ENCODE measurements around the gene CYTH3.
"Not testable (repeated sequence)": the region's sequence is repeated elsewhere in the genome, so short reads cannot be mapped to it uniquely, and the experiment has no call there.

Gene CYTH3

DNA sequence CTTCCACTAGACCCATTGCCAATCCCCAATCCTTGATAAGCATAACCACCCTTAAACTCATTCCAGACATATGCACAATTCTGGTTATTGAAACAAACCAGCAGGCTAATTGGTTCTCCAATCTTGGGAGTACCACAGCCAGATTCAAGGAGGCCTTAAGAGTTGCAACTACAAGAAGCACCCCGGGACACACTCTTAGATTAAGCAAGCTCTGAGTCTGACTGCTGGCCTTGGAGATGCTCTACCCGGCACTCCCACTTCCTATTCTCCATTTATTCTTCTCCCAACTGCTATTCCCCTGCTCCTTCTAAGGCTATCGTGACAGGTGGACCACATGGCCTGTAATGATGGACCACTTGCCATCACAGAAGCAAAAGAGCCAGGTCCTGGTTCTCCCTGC, 40.3 kb downstream of the CYTH3 start:
- no peak for DNase-seq (ENCODE audit: low spot score)

DNA sequence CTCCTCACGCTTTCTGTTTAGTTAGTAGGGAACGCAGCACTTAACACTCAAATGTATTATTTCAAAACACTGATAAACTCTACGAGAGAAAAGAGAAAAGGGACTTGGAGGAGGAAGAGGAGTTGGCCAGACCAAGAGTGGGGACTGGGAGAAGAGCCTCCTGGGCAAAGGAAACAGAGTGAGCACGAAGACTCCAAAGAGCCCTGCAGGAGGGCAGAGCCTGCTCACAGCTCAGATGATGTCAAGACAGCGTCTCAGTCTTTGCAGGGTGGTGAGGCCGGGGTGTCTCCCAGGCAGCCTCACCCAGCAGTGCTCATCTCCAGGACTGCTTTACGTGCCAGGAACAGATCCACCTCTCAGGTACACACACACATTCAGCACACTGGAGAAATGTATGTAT, 41.2 kb downstream of the CYTH3 start:
- DNase-seq (ENCODE audit: low spot score), result no peak

DNA sequence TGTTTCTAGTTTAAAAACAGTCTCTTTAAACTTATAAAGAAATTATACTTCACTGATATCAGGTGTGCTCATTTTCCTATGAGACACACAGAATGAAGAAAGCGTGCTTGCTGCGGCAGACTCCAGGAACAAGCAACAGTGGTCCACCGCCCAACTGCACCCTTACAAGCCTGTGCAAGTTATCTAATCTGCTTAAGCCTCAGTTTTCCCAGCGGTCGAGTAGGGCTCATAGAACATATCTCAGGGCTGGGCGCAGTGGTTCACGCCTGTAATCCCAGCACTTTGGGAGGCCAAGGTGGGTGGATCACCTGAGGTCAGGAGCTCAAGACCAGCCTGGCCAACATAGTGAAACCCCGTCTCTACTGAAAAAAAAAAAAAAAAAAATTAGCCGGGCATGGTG, 43.1 kb downstream of the CYTH3 start:
- DNase-seq (ENCODE audit: low spot score), result not testable (repeated sequence)

DNA sequence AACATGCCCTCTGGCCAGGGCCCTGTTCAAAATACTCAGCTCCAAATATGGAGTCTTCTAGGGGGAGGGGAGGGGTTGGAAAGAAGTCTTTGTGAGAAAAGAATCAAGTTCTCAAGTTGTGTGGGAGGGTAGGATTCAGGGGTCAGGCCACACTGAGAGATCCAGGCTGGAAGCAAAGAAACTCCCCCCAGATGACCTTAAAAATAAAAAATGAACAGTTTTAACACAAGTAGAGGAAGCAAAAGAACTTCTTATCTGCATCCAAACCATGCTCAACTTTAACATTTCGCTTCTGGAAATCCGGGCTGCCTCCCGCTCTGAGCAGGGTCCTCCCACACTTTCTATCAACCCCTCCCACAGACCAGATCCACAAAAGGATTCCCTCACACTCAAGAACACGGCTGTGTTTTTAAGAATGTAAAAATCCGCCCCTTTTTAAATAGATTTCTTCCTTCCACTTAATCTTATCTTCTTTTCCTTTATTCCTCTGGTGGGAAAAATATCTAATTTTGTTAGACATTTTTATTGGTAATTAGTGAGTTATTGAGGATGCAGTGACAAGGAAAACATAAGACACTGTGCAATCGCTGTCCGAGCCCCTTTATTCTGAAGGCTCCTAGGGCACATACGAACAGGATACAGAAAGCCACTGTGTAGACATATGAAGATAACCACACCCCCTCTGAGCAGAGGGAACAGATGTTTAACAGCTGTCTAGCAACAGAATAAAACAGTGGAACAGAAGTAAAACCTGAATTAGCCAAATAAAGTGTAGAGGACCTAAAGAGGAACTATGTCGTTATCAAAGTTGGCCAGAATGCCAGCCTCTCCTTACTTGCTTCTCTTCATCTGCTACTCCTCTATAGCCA, 43.8 kb downstream of the CYTH3 start:
- DNase-seq (ENCODE audit: low spot score), result peak; percentile 92

DNA sequence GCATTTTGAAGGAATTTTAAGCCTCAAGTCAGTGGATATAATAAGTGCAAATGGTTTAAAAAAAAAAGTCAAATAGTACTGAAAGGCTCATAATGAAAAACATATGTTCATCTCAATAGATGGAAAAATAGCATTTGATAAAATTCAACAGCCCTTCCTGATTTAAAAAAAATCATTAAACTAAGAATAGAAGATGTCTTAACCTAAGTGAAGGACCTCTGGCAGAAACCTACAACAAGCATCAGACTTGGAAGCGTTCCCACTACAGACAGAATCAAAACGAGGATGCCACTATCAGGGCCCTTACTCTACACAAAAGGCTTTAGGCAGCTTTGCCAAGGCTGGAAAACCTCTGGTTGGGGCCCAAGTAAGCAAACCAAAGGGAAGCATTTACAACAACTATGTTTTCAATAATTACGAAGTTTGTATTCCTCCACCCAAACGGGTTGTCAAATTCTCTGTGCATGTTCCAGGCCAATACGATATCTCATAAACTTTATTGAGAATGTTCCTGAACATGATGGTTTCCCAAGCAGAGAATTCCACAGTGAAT, 45.1 kb downstream of the CYTH3 start:
- no peak for DNase-seq (ENCODE audit: low spot score)

DNA sequence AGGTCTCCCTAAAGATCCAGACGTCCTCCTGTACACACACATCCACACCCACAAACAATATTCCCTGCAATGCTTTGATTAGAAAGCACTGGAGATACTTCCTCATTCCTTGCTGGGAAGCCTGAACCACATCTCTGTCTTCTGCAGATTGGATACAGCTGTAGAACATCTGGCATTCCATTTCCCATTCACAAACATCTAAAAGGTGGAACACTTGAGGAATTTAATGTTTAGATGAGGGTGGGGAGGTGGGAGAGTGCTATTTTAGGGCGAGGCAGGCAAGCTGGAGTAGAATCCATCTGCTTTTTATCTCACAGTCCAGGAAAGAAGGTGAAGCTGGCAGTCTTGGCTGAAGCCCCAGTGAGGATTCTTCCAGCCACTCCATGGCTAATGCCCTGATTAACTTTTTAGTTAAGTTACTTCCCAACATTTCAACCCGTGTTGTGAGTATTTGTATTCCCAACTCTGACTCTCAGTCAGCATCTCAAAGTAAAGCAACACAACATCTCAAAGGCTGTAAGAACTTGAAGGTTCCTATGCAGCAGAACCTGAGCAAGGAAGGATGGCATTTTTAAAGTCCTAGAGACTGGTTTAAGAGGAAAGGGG, 46.1 kb downstream of the CYTH3 start:
- DNase-seq (ENCODE audit: low spot score), result no peak

DNA sequence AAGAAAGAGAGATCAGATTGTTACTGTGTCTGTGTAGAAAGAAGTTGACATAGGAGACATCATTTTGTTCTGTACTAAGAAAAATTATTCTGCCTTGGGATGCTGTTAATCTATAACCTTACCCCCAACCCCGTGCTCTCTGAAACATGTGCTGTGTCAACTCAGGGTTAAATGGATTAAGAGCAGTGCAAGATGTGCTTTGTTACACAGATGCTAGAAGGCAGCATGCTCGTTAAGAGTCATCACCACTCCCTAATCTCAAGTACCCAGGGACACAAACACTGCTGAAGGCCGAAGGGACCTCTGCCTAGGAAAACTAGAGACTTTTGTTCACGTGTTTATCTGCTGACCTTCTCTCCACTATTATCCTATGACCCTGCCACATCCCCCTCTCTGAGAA, 49.0 kb downstream of the CYTH3 start:
- DNase-seq (ENCODE audit: low spot score), result not testable (repeated sequence)

DNA sequence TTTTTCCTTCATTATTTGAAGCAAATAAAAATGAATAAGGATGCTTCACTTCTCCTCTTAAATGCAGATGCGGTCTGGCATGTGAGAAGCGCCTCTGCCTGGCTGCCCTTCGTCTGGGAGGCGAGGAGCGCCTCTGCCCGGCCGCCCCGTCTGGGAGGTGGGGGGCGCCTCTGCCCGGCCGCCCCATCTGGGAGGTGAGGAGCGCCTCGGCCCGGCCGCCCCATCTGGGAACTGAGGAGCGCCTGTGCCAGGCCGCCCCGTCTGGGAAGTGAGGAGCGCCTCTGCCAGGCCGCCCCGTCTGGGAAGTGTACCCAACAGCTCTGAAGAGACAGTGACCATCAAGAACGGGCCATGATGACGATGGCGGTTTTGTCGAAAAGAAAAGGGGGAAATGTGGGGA, 49.4 kb downstream of the CYTH3 start:
- DNase-seq (ENCODE audit: low spot score), result not testable (repeated sequence)

DNA sequence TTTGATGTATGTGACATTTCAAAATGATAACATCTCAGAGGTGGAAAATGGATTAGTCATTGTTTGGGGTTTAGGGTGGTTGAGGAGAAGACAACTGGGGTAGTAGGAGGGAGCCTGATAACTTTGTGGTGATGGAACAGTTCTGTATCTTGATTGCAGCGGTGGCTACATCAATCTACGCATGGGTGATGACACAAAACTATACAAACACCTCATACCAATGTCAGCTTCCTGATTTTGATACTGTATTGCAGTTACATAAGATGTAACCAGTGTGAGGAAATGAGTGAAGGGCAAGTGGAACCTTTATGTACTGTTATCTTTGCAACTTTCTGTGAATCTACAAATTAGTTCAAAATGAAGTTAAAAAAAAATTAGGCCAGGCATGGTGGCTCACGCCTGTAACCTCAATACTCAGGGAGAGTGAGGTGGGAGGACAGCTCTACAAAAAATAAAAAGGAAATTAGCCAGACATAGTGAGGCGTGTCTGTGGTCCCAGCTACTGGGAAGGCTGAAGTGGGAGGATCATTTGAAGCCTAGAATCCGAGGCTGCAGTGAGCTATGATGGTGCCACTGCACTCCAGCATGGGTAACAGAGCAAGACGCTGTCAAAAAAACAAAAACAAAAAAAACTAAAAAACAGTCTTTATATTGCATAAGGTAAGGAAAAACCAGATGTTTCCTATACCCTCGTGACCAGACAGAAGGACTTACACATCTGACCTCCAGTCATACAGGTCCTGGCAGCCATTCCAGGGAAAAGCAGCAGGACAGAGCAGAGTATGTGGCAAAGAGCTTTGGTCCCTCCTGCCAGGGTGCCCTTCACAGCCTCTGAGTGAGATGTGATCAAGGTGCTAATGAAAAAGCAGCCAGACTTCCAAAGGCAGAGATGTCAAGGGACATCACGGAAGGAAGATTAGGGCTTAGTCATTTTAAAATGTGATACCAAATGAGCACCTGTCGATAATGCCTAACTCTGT, 50.8 kb downstream of the CYTH3 start:
- no peak for DNase-seq (ENCODE audit: low spot score)

DNA sequence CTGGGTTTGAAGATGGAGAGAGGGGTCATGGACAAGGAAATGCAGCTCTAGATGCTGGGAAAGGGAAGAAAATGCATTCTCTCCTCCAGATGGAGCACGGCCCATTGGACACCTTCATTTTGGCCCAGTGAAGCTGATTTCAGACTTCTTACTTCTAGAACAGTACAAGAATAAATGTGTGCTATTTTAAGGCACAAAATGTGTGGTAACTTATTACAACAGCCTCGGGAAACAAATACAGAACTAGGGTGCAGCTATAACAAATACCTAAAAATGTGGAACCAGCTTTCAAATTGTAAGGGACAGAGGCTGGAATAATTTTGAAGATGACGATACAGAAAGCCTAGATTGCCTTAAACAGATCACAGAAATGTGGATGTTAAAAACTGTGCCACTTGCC, 54.1 kb downstream of the CYTH3 start:
- DNase-seq (ENCODE audit: low spot score), result no peak

DNA sequence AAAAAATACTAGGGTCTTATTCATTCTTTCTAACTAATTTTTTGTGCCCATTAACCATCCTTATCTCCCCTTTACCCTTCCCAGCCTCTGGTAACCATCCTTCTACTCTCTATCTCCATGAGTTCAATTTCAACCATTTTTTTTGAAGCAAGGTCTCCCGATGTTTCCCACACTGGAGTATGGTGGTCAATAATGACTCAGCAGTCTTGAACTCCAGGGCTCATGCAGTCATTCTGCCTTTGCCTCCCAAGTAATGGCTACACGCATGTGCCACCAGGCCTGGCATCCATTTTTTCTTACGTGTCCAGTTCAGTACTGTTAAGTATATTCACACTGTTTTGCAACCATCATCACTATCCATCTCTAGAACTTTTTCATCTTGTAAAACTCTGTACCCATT, 60.4 kb downstream of the CYTH3 start:
- no peak for DNase-seq (ENCODE audit: low spot score)

DNA sequence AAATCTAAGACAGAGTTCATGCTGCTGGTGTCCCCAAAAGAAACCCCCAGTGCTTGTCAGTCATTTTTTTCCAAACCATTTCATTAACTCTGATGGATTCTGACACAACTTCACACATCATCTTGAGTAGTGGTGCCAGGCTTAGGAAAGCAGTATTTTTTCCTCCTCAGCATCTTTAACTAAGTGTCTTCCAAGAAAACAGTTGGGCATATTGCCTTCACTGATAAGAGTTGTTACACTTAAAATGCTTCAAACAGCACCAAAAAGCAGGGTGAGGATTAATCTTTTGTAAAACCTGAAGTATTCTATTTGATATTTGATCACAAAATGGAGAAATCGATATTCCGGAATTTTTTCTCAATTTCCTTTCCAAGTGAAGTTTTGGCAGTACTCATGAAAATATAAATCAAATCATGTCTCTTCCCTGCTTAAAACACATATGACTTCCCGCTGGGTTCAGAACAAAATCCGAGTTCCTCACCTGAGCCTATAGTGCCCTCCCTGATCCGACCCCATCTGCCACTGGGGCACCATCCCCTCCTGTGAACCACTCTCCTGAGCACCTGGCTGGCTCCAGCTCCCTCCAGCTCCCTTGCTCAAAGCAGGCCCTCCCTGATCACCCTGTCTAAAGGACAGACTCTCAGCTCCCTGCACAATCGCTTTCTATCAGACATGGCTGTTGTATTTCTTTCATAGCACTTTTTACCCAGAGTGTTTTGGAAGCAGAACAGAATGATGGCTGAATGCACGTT, 61.6 kb downstream of the CYTH3 start:
- no peak for DNase-seq (ENCODE audit: low spot score)

DNA sequence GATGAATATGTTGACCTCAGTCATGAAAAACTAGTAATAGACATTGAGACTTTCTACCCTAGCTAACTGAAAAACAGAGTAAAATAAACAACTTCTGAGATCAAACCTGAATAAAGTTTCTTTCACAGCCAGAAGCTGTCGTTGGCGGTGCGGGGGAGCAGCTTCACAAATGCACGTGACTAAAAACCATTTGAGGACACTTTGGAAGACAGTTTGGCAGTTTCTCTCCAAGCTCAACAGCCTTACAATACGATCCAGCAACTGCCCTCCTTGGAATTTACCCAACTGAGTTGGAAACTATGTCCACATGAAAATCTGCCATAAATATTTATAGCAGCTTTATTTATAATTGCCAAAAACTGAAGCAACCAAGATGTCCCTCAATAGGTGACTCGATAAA, 63.1 kb downstream of the CYTH3 start:
- DNase-seq (ENCODE audit: low spot score), result no peak

DNA sequence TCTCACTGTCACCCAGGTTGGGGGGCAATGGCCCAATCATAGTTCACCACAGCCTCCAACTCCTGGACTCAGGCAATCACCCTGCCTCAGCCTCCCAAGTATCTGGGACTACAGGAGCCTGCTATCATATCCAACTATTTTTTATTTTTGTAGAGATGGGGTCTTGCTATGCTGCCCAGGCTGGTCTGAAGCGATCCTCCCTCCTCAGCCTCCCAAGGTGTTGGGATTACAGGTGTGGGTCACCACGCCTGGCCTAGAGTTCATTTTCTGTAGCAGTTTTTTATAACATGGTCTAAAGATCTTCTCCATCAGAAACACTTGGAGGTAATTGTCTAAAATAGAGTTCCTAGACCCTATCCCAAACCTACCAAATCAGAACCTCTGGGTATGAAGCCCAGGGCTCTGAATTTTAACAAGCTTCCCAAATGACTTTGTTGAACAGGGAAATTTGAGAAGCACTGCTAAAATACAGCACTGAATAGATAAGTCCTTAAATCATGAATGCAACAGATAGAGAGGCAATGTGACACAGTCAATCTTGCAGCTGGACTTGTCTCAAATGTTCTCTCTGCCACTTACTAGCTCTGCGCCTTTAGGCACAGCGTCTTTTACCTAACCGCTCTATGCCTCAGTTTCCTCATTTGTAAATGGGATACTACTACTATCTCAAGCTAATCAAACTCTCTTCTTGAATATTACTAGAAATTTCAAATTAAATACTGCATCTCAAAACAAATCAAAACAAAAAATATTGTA, 63.7 kb downstream of the CYTH3 start:
- DNase-seq (ENCODE audit: low spot score), result no peak

DNA sequence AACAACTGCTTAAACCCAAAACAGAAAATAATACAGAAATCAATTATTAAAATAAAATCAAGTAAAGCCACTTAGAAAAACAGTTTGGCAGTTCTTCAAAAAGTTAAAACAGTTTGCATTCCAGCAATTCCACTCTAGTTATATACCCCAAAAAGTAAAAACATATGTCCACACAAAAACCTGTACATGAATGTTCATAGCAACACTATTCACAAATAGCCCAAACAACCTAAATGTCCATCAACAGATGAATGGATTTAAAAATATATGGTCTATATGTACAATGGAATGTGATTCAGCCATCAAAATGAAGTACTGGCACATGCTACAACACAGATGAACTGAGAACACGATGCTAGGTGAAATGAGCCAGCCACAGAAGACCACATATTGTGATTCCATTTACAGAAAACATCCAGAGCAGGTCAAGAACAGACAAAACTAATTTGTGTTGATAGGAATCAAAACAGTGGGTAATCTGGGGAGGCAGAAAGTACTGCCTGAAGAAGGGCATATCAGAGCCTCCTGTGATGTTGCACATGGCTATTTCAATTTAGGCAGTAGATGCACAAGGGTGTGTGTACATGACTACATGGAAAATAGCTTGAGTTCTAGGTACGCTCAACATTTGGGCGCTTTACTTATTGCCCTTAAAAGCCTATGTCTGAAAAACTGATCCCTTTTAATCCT, 66.3 kb downstream of the CYTH3 start:
- DNase-seq (ENCODE audit: low spot score), result no peak

DNA sequence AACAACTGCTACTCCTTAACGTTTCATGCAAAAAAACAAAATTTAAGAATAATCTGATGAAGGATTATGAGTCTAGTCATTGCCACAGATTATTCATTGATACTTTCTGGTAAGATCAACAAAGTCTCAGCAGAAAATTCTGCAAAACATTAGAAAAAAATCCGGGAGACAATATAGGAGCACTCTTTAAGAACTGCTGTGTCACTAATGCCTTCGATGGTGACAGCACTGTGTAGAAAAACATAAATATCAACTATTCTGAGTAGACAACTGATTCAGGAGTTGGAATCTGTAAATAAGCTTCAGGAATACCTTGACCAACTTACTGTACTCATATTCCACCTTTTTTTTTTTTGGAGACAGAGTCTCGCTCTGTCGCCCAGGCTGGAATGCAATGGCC, 69.0 kb downstream of the CYTH3 start:
- DNase-seq (ENCODE audit: low spot score), result no peak

DNA sequence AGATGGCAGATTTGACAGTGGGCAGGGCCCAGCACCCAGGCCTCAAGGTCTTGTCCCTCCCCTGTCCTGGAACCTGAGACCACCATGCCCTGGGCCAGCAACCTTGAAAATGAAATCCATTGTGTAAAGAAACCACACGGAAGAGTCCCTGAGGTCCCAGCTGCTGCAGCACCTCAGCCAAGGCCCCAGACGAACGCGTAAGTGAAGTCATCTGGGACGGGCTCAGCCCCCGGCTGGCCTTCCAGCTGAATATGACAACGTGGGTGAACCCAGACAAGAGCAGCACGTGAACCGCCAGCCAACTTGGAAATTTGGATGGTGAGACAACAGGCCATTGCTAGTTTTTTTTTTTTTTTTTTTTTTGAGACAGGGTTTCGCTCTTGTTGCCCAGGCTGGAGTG, 70.3 kb downstream of the CYTH3 start:
- DNase-seq (ENCODE audit: low spot score), result no peak

DNA sequence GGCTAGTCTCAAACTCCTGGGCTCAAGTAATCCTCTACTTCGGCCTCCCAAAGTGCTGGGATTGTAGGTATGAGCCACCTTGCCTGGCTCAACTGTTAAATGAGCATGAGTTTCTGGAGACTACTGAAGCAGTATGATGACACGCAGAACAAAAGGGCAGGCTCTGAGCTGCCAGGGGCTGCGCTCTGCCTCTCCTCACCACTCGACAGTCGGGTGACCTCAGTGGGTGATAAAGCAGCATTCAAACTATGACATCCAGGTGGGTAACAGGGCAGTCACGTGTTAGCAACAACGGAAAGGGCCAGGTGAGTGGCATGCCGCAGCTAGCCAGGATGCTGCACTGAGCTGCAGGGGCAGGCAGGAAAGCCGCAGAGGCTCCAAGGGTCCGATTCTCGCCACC, 71.5 kb downstream of the CYTH3 start:
- DNase-seq (ENCODE audit: low spot score), result no peak

DNA sequence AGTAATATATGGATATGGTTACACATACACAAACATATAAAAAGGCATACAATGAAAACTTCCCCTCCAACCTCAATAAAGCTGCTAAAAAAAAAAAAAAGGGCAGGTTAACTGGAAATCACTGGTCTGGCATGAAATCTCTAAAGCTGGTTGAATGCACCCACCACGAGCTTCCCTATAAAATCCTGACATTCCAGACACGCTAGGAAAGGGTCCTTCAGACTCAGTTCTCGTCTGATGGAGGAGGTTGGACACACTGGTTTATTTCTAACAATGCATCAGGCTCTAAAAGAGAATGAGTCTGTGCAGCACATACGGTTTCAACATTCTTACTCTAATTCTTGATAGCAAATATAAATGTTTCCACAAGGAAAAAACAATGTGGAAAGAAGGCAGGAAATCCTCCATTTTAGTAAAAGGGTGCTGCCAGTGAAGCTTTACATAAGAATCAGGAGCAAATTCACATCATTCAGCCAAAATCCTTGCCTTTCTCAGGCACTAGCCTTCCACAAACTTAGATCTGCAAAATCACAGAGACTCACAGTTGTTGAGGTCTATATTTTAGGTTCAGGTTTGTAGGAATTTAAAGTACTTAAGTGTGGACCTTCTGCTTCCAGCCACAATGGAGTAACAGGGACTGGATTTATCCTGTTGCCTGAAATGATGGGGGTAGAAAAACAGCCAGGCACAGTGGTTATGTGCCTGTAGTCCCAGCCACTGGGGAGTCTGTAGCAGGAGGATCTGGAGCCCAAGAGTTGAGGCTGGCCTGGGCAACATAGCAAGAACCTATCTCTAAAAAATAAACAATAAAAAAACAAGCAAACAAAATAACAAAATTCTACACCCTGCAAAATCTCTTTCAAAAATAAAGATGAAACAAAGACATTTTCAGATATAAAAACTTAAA, 73.5 kb downstream of the CYTH3 start:
- no peak for DNase-seq (ENCODE audit: low spot score)

Data from NAMALWA (cell line).